Effector memory CD4-positive, alpha-beta T cell (primary cell): ENCODE data around the gene CCER1.

Experiments
- DNase-seq, 3 donors: peaks; one replicate each; pipeline ENCODE4 v3.0.0-alpha.2; 2020
- H3K27ac ChIP-seq: 2 replicates; pipeline ENCODE4 v1.7.0; 2013; ENCODE audit warnings: mild to moderate bottlenecking, low read length, moderate library complexity; ENCODE audit not compliant: insufficient read depth, poor library complexity, severe bottlenecking
- H3K27me3 ChIP-seq: replicated peaks from 2 replicates; pipeline ENCODE4 v1.7.0; 2013; ENCODE audit warnings: mild to moderate bottlenecking, low read length; ENCODE audit not compliant: insufficient read depth, control insufficient read depth, poor library complexity, severe bottlenecking
- H3K36me3 ChIP-seq: 2 replicates; pipeline ENCODE4 v1.7.0; 2013; ENCODE audit warnings: mild to moderate bottlenecking, low read length, moderate library complexity; ENCODE audit not compliant: control insufficient read depth, insufficient read depth
- H3K4me1 ChIP-seq: 2 replicates; pipeline ENCODE4 v1.7.0; 2013; ENCODE audit warnings: low read length, mild to moderate bottlenecking; ENCODE audit not compliant: control insufficient read depth, insufficient read depth, poor library complexity, severe bottlenecking
- H3K4me3 ChIP-seq: 2 replicates; pipeline ENCODE4 v1.7.0; 2013; ENCODE audit warnings: low read length, low read depth, mild to moderate bottlenecking; ENCODE audit not compliant: insufficient read depth, poor library complexity, severe bottlenecking
- H3K9me3 ChIP-seq: 2 replicates; pipeline ENCODE4 v1.7.0; 2013; ENCODE audit warnings: mild to moderate bottlenecking, low read length, moderate library complexity; ENCODE audit not compliant: control insufficient read depth

The CCER1 gene

DNA sequence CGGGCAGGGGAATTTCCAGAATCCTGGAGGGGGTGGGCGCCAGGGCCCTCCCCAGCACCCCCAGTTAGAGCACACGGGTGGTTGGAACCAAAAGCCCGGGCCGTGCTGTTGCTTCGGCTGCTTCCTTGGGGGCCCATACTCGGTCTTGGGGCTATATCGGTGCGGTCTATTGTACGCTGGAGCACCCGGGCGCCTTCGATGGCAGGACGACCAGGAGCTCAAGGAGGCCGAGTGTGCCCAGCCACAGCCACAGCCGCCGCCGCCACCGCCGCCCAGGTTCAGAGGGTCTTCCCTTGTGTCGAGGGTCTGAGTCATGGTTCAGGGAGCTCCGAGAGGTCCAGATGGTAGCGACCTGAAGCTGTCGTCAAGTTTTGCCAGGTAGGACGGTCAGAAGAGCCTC, 548 bp downstream of the CCER1 start:
- Histone ChIP-seq H3K36me3 (no peaks in the 10 kb centered on the region), H3K4me1 (no peaks in the 10 kb centered on the region), H3K4me3 (no peak overlapping the region), H3K27ac (no peak overlapping the region), H3K9me3 (no peaks in the 10 kb centered on the region), H3K27me3 (no peaks in the 10 kb centered on the region)
- DNase-seq = no peak

DNA sequence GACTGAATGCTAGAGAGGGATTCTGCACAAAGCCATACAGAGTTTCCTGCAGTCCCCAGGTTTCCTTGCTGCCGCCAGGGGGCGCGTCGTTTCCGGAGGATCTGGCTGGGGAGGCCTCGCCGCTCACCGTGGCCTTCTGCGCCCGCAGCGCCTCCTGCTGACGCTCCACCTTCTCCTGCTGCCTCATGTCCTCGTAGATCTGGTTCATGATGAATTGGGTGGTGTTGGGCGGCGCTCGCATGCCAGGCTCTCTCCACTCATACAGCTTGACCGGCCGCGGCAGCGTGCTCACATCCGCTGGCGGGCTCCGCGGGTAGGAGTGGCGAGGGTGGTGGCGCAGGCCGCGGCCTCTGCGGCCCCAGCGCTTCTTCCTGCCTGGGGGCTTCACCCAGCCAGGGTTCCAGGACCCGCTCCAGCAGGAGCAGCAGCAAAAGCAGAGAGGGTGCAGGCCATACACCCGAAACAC, 987 bp downstream of the CCER1 start:
- Histone ChIP-seq H3K36me3 (no peaks in the 10 kb centered on the region), H3K4me1 (no peaks in the 10 kb centered on the region), H3K27ac (no peak overlapping the region), H3K27me3 (no peaks in the 10 kb centered on the region), H3K9me3 (no peaks in the 10 kb centered on the region), H3K4me3 (no peak overlapping the region)
- DNase-seq = no peak

DNA sequence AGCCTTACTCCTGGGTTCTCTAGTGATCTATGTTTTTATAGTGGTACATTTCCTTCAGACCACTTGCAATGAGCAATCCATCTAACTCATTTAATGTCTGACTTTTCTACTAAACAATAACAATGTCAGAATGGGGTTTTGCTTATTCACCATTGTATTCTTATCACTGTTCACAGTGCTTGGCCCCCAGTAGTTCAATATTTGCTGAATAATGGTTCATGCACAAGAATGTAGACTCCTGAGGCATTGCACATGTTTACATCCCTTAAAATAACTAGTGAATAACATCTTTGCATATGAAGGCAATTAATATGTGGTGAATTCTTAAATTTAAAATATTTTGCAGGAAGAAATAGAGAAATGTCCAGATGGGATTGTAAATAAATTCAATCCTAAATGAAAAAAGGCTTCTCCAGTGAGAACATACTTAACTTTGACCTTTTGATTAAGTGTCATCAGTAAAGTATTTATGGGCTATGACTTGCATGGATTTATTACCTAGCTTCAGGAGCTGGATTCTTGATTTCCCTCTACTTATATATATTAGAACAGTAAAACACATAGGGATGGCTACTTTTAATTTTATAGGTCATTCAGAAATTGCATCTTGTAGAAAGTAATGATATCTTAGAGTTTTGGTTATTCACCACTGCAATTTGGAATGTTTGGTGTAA, 3.4 kb downstream of the CCER1 start:
- no peak for DNase-seq
- no peaks in the 10 kb centered on the region for H3K4me1 ChIP-seq
- H3K27me3 ChIP-seq = no peaks in the 10 kb centered on the region
- H3K36me3 ChIP-seq = no peaks in the 10 kb centered on the region
- no peak overlapping the region for H3K27ac ChIP-seq
- H3K4me3 ChIP-seq = no peak overlapping the region
- no peaks in the 10 kb centered on the region for H3K9me3 ChIP-seq

DNA sequence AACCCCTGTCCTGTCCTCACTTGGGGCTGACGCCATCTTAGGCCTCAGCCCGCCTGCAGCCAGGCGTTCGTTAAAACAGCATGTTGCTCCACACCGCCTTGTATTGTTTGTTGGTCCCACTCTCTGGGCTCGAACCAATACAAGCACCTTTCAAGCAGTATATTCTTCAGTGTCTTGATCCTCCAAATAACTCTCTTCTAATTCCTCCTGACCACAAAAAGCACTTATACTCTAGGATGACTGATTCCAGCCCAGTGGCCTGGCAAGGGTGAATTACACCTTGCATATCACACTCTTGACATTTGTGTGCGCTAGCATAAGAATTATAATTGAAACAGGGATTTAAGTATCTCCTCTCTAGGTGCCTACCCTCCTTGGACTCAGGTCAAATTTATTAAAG, 7.1 kb downstream of the CCER1 start:
- Histone ChIP-seq H3K27ac (no peak overlapping the region), H3K27me3 (no peaks in the 10 kb centered on the region), H3K4me3 (no peak overlapping the region), H3K4me1 (no peaks in the 10 kb centered on the region), H3K9me3 (no peaks in the 10 kb centered on the region), H3K36me3 (no peaks in the 10 kb centered on the region)
- no peak for DNase-seq

DNA sequence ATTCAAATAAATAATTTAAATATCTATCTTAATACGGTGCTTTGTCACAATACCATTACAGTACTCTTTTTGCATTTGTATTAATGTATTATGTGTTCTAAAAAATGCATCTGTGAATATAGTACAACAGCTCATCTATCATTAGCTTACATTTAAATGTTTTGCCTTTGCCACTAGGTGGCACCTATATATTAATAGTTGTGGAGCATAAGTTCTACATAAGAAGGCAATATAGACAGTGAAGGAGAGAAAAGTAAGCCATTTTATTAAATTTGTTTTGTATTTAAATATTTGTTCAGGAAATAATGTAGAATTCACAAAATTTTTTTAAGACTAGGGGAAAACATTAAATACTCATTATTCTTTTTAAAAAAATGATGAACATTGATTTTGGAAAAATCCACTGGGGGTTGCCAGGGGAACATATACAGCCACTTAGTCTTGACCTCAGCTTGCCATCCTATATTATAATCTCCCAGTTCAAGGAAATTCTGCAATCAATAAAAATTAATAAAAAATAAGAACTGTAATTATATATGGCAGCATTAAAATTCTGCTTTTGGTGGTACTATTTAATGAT, 9.8 kb downstream of the CCER1 start:
- H3K36me3 ChIP-seq = no peaks in the 10 kb centered on the region
- no peak overlapping the region for H3K27ac ChIP-seq
- no peak for DNase-seq
- H3K27me3 ChIP-seq = no peaks in the 10 kb centered on the region
- H3K4me3 ChIP-seq = no peak overlapping the region
- H3K4me1 ChIP-seq = no peaks in the 10 kb centered on the region
- H3K9me3 ChIP-seq = no peaks in the 10 kb centered on the region

DNA sequence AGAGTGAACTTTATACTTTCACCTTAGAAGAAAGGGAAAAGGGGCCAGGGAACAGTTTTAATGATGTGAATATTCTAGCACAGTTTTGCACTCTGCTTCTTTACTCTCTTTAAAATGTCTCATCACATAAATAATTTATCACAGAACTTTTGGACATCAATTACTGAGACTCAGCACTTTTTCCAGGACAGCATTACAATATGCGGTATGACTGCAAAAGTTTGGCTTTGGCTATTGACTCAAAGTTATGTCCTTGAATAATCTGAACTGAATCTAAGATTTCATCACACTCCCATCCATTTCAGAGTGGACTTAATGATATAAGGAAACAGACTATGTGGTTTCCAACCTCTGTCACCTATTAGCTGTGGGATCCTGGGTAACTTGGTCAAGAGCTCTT, 11.7 kb downstream of the CCER1 start:
- DNase-seq = no peak
- Histone ChIP-seq H3K27ac (no peak overlapping the region), H3K9me3 (no peaks in the 10 kb centered on the region), H3K4me1 (no peaks in the 10 kb centered on the region), H3K27me3 (no peaks in the 10 kb centered on the region), H3K4me3 (no peak overlapping the region), H3K36me3 (no peaks in the 10 kb centered on the region)

DNA sequence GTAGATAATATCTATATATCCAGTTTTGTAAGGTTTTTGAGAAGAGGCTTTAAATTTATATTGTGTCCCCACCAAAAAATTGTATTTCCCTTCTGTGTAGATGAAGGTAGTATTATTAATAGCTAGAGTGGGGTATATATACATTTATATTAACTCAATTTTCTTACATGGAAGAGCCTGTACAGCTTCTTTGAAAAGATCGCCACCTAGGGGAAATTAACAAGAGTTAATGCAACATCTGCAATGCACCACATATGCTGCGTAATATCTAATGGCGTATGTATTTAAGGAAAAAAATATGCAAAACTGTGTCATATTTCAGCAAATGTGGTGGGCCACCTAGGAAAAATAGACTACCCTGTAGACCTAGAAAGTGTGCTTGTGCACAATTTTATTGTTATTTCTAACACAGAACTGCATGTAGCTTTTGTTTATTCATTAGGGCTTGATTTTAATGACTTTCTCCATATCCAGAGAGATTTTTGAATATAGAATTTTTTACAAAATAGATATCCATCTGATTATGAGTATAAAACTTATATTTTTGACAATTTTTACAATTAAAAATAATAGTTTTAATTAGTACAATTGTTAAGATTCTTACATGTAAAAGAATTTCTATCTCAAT, 14.0 kb downstream of the CCER1 start:
- no peaks in the 10 kb centered on the region for H3K27me3 ChIP-seq
- DNase-seq = no peak
- no peaks in the 10 kb centered on the region for H3K4me1 ChIP-seq
- H3K36me3 ChIP-seq = no peaks in the 10 kb centered on the region
- no peaks in the 10 kb centered on the region for H3K9me3 ChIP-seq
- H3K4me3 ChIP-seq = no peak overlapping the region
- no peak overlapping the region for H3K27ac ChIP-seq

DNA sequence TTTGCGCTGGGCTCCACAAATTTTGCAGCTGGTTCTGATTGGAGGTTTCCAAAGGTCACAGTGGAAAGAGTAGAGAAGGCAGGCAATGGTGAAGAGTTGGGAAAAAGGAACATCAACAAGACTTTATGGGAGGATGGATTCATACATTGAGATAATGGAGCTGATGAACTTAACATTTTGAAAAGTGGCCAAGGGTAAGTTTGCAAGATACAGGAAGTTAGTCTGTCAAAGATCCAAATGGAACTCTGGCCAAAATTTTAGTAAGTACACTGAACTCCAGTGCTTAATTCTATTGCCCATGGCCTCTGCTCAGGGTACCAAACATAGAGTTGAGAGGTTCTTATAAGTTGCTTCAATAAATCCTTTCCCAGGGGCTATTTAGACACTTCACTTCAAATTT, 15.6 kb downstream of the CCER1 start:
- Histone ChIP-seq H3K4me3 (no peak overlapping the region), H3K27ac (no peak overlapping the region), H3K27me3 (no peaks in the 10 kb centered on the region), H3K4me1 (no peaks in the 10 kb centered on the region), H3K36me3 (no peaks in the 10 kb centered on the region), H3K9me3 (no peaks in the 10 kb centered on the region)
- DNase-seq = no peak

DNA sequence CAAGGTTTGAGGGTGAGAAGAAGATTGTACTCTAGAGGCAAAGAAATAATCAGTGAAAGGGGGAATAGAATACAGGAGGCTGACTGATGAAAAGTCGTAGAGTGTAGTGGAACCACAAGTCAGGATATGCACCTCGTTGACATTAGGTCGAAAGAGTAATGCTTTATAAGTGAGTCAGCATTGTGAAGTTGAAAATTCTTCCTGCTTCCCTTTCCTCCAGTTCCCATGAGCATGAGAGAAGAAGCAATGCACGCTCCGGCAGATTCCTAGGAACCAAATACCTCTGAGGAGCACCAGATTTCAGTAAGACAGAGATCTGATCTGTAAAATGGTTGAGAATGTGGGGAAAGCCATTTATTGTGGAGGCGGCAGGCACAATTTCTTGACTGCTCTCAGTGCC, 16.5 kb downstream of the CCER1 start:
- H3K27ac ChIP-seq = no peak overlapping the region
- no peaks in the 10 kb centered on the region for H3K4me1 ChIP-seq
- H3K4me3 ChIP-seq = no peak overlapping the region
- no peaks in the 10 kb centered on the region for H3K27me3 ChIP-seq
- H3K36me3 ChIP-seq = no peaks in the 10 kb centered on the region
- no peak for DNase-seq
- H3K9me3 ChIP-seq = no peaks in the 10 kb centered on the region

DNA sequence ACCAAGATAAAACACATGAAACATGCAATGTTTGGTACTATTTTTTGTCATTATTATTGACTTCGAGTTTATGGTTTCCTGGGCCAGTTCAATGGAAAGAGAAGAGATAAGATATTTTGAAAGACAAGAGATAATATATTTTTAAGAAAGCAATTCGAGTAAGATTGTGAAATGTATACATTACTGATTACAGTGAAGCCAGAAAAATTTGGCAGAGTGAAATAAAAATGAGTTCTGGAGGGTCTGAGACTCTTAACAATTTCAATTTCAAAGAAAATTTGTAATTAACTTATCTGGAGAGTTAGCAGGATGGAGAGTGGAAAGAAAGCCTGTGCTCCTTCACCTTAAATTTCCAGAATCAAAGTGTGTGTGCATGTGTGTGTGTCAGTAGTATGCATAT, 17.3 kb downstream of the CCER1 start:
- Histone ChIP-seq H3K4me3 (no peak overlapping the region), H3K27ac (no peak overlapping the region), H3K4me1 (no peaks in the 10 kb centered on the region), H3K36me3 (no peaks in the 10 kb centered on the region), H3K27me3 (no peaks in the 10 kb centered on the region), H3K9me3 (no peaks in the 10 kb centered on the region)
- DNase-seq = no peak
